Nucleus accumbens (tissue), 56 donors: ENCODE results near the gene DOCK3.
"Not testable (repeated sequence)": the region's sequence is repeated elsewhere in the genome, so short reads cannot be mapped to it uniquely, and the experiment has no call there.

Experiments
- DNase-seq, 56 donors: peaks; one replicate each; lab custom pipeline; 2025; lab: John Stamatoyannopoulos, UW

DOCK3 gene

GRCh38 chr3:51378065-51378464 is 703.3 kb downstream of the DOCK3 start:
- DNase-seq: no peak

GRCh38 chr3:51378726-51379125 is 704.0 kb downstream of the DOCK3 start:
- no peak for DNase-seq

GRCh38 chr3:51379301-51379700 is 704.6 kb downstream of the DOCK3 start:
- DNase-seq: no peak

- DNase-seq: no peak
These were observed 705.2 kb downstream of the DOCK3 start for GRCh38 chr3:51379746-51380455.

- no peak for DNase-seq
These were observed 706.0 kb downstream of the DOCK3 start for GRCh38 chr3:51380601-51381332.

- DNase-seq: no peak
These were observed 706.6 kb downstream of the DOCK3 start for GRCh38 chr3:51381333-51381705.

- no peak for DNase-seq
These were observed 707.5 kb downstream of the DOCK3 start for GRCh38 chr3:51382076-51382745.

GRCh38 chr3:51382947-51383578 is 708.3 kb downstream of the DOCK3 start:
- no peak for DNase-seq

GRCh38 chr3:51384055-51384725 is 709.5 kb downstream of the DOCK3 start:
- peak in 11 of 56 donors; percentile 38 to 73 (median 49) for DNase-seq

- peak; percentile 70 to 99 (median 97) for DNase-seq
These were observed 710.2 kb downstream of the DOCK3 start, which contains the start of gene MANF for GRCh38 chr3:51384726-51385473. MANF (plus strand) TSS chr3:51385291; CDS start chr3:51385343, 52 bp downstream.

GRCh38 chr3:51385621-51386091 is 710.9 kb downstream of the DOCK3 start:
- peak in 1 of 56 donors; percentile 31 for DNase-seq

- no peak for DNase-seq
These were observed 711.6 kb downstream of the DOCK3 start for GRCh38 chr3:51386159-51386851.

- DNase-seq: no peak
These were observed 712.1 kb downstream of the DOCK3 start for GRCh38 chr3:51386852-51387229.

GRCh38 chr3:51387281-51387680 is 712.6 kb downstream of the DOCK3 start:
- not testable (repeated sequence) for DNase-seq

GRCh38 chr3:51388286-51389029 is 713.7 kb downstream of the DOCK3 start:
- no peak for DNase-seq

- DNase-seq: peak in 24 of 56 donors; percentile 7 to 58 (median 19)
These were observed 714.9 kb downstream of the DOCK3 start for GRCh38 chr3:51389423-51390183.
